ENCODE results near the gene ATG2B.

DNA sequence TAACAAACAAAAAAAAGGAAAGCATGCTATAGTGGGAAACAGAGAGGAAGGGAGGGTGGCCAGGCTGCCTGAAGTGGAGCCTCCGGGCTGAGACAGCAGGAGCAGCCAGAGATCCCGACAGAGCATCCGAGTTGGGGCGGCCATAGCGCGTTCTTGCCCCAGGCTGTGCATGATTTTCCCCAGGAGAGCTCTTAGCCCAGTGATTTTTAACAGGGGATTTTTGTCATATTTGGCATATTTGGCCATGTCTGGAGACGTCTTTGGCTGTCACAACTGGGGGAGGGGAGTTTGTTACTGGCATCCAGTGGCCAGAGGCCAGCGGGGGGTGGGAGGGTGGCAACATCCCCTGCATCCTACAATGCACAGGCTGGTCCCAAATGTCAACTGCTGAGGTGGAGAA is 83.6 kb downstream of the ATG2B start:
- TF ChIP-seq, protein P1, sequence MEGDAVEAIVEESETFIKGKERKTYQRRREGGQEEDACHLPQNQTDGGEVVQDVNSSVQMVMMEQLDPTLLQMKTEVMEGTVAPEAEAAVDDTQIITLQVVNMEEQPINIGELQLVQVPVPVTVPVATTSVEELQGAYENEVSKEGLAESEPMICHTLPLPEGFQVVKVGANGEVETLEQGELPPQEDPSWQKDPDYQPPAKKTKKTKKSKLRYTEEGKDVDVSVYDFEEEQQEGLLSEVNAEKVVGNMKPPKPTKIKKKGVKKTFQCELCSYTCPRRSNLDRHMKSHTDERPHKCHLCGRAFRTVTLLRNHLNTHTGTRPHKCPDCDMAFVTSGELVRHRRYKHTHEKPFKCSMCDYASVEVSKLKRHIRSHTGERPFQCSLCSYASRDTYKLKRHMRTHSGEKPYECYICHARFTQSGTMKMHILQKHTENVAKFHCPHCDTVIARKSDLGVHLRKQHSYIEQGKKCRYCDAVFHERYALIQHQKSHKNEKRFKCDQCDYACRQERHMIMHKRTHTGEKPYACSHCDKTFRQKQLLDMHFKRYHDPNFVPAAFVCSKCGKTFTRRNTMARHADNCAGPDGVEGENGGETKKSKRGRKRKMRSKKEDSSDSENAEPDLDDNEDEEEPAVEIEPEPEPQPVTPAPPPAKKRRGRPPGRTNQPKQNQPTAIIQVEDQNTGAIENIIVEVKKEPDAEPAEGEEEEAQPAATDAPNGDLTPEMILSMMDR (conservative IDR thresholded peaks at IDR 0.05; ENCODE audit: low read length), result no peak
- TF ChIP-seq EZH2phosphoT487 (IDR thresholded peaks at IDR 0.05; ENCODE audit: borderline replicate concordance), result no peak

Measured in Loucy (cell line).